ENCODE data around the gene KIN.

- TF ChIP-seq CTCF (conservative IDR thresholded peaks at IDR 0.05): no peak
- no peak for TF ChIP-seq ZFX (IDR thresholded peaks at IDR 0.05)
Measured at GRCh38 chr10:7702288-7702812, 85.4 kb downstream of the KIN start.

Measured in C4-2B (cell line).